HG02943 (cell line): ENCODE data around the gene DMKN.

Source experiments
- ATAC-seq: cut with Tn5 transposase; IDR thresholded peaks from one replicate; pipeline ENCODE4 v1.9.1; 2021; ENCODE audit warnings: mild to moderate bottlenecking, low read depth, moderate library complexity; ENCODE audit not compliant: unreplicated experiment

Gene DMKN

DNA sequence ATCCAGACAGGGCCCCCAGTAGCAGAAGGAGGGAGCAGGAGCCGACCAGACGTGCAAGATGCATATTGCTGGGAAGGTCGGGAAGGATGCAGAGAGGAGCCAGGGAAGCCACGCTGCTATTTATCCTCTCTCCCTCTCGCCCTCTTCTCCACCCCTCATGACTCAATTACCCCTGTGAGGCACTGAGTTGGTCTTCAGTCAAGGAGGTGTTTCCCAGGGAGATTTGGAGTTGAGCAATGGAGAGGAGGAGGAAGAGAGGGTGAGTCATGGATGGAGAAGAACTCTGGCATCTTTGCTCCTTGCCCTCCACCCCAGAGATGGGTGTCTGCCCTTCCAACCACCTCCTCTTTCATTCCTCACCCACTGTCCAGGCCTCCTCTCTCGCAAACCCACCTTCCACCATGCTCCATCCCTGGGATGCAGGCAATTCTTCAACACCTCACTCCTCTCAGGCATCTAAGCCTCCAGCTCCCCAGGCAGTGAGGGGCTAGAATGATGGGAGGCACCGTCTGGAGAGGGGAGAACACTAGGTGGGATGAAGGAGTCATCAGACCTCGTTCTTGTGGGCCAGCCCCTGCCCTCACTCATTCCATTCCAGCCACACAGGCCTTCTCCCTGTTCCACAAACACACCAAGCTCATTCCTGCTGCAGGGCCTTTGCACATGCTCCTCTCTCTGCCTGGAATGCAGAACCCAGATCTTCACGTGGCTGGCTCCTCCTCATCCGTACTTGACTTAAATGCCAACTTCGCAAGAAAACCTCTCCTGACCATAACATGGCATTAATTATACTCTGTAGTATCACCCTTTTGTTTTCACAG, 15.0 kb upstream of the DMKN start, which contains the start of gene SBSN:
Gene SBSN, minus strand, starts transcription at position 94 of the 821 bp plus-strand sequence. Its CDS starts 30 bp downstream, at position 64.
- ATAC-seq = no peak

GRCh38 chr19:35525873-35526272, 12.4 kb upstream of the DMKN start:
- ATAC-seq = no peak

DNA sequence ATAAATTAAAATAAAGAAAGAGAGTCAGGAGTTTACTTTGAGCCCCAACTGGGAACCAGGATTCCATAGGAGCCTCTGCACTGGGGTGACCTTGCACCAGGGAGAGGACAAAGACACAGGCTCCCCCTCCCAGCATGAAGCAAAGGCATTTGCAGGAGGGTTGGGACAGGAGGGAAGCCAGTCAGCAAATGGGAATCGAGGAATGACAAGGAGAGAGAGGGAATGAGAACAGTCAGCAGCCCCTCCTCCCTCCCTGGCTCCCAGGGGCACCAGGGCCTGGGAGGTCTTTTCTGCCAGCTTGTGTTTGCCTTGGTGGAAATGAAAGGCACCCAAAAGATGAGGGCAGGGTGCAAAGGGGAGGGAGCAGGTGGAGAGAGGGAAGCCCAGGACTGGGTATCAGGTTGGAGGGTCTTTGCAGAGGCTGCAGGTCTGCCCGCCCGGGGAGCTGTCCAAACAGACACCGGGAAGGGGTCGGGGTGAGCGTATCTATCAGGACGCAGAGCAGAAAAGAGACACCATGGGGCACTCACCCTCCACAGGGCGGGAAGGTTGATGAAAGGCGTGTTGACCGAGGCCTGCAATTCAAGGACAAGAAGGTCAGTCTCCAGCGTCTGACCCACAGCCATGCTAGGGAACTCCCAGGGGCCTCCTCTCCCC, 10.9 kb upstream of the DMKN start:
- ATAC-seq = no peak

- no peak for ATAC-seq
Observed at GRCh38 chr19:35522745-35523327, 9.4 kb upstream of the DMKN start.

- no peak for ATAC-seq
Observed at GRCh38 chr19:35521124-35521743, 7.8 kb upstream of the DMKN start.

DNA sequence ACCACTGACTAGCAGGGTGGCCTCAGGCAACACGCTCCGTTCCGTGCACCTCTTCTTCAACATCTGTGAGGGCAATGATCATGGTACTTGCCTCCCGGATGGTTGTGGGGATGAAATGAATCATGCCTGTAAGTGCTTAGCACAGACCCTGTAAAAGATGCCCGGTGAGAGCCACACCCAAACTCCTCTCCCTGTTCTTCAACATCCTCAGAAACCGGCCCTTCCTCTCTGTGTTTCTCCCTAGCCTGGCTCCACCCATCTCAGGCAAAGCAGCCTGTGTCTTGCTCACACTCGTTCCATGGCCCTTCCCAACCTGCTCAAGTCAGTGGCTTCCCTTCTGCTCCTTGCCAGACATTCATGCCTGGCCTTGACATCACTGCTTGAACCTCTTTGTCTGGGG, 5.8 kb upstream of the DMKN start:
- ATAC-seq = no peak

GRCh38 chr19:35518313-35518712, 4.9 kb upstream of the DMKN start:
- no peak for ATAC-seq

DNA sequence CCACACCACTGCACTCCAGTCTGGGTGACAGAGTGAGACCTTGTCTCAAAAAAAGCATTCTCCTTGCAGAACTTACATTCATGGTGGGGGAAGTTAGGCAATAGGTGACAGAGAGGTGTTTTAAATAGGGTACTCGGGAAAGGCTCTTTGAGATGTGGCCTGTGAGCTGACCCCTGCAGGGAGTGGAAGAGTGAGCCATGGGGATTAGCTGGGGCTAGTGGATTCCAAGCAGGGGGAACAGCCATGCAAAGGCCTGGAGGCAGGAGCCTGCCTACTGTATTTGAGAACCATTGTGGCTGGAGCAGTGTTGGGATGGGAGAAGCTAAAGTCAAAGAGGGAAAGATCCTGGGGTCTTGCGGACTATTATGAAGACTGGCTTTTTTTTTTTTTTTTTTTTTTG, 3.9 kb upstream of the DMKN start:
- ATAC-seq = no peak

DNA sequence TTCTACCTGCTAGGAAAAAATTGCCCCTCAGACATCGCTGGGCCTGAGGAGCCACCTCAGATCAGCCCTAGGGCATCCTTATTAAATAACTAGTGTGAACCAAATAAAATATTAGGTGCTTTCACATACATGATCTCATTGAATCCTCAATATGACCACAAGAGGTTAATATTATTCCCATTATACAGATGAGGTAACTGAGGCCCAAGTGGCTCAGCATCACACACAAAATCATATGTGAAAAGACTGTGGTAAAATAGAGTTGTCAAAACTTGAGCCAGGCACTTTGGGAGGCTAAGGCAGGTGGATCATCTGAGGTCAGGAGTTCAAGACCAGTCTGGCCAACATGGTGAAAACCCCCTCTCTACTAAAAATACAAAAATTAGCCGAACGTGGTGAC, 2.9 kb upstream of the DMKN start:
- ATAC-seq = no peak

- no peak for ATAC-seq
Observed at GRCh38 chr19:35514282-35514809, 897 bp upstream of the DMKN start.

DNA sequence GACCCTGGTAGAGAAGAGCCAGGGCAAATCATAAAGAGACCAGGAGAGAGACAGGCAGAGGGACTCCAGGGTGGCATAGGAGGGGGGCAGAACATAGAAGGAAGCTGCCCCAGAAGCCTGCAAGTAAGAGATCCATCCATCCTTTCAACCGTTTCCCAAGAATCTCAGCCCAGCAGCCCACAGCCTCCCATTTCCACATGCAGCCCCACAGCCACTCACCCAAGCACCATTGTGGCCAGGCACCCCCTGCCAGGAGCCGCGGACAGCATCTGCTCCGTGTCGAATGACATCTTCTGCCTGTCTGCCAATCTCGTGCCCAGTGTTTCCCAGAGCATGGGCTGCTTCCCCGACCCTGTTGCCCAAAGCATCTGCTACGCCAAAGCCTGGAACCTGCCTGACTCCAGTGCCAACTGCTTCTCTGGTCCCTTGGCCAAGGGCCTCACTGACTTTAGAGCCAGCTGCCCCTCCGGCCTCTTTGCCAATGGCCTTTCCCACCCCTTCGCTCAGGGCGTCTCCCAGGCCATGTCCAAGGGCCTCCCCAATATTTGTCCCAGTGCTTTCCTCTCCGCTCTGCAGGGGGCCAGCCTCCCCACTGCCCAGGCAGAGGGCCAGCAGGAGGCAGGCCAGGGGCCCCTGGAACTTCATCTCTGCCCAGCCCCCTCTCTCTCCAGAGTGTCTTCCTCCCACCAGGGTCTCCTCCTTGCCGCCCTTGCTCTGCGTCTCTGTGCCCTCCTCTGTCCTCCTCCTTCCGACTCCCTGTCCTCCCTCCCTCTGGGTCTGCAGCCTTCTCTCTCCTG, 420 bp downstream of the DMKN start:
- ATAC-seq = no peak

- no peak for ATAC-seq
Observed at GRCh38 chr19:35511337-35511736, 2.1 kb downstream of the DMKN start.

- no peak for ATAC-seq
Observed at GRCh38 chr19:35510626-35510964, 2.9 kb downstream of the DMKN start.

- no peak for ATAC-seq
Observed at GRCh38 chr19:35509861-35510625, 3.4 kb downstream of the DMKN start.

GRCh38 chr19:35509018-35509652, 4.3 kb downstream of the DMKN start:
- ATAC-seq = no peak

- ATAC-seq = no peak
Observed at GRCh38 chr19:35508129-35508528, 5.3 kb downstream of the DMKN start.

- no peak for ATAC-seq
Observed at GRCh38 chr19:35507561-35507960, 5.9 kb downstream of the DMKN start.

DNA sequence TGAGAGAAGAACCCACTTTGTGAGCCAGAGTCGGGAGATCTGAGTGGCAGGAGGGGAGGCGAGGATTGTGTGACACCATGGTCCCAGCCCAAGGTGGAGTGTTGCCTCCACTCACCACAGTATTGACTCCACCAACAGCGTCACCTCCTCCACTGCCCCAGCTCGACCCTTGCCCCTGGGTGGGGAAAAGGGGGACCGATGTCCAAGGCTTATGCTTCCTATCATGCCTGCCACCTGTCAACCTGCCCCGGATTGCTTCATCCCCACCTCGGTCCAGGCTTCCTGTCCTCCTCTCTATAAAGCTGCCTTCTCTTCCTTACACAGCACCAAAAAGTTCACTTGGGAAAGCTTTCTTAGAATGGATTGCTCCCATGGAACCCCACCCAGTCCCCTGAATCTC, 7.4 kb downstream of the DMKN start:
- no peak for ATAC-seq

GRCh38 chr19:35502751-35503150, 10.7 kb downstream of the DMKN start:
- no peak for ATAC-seq
